ENCODE measurements around the gene ETAA1.

ETAA1 gene

DNA sequence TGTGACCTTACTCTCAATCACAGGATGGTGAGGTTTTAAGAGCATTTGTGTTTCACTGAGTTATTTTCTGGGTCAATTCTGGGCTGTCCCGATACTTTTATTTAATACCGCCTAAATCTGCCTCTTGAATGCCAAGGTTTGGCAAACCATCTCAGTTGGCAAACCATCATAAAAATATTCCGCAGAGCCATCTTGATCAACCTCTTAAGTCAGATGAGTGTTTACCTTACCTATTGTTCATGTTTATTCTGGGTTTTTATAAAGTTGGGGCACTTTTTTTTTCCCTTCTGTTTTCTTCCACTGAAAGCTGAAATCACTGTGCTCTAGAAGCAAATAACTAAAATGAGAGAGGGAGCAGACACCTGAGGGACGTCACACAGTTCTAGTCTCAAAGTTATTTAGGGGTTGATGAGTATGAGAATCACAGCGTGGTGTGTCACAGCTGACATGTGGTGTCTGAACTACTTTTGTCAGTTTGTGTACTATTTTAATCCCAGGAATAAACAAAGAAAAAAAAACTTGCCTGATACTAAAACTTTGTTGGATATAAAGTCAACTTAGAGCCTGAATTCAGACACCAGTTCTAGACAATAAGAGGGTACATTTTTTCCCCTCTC, 48.6 kb downstream of the ETAA1 start:
- TF ChIP-seq, protein P1, sequence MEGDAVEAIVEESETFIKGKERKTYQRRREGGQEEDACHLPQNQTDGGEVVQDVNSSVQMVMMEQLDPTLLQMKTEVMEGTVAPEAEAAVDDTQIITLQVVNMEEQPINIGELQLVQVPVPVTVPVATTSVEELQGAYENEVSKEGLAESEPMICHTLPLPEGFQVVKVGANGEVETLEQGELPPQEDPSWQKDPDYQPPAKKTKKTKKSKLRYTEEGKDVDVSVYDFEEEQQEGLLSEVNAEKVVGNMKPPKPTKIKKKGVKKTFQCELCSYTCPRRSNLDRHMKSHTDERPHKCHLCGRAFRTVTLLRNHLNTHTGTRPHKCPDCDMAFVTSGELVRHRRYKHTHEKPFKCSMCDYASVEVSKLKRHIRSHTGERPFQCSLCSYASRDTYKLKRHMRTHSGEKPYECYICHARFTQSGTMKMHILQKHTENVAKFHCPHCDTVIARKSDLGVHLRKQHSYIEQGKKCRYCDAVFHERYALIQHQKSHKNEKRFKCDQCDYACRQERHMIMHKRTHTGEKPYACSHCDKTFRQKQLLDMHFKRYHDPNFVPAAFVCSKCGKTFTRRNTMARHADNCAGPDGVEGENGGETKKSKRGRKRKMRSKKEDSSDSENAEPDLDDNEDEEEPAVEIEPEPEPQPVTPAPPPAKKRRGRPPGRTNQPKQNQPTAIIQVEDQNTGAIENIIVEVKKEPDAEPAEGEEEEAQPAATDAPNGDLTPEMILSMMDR (IDR thresholded peaks at IDR 0.05; ENCODE audit: low read depth, low read length) = no peak
- Histone ChIP-seq H3K4me3 (ENCODE audit: low read depth, low read length) (no peak overlapping the region), H3K27me3 (no peaks in the 10 kb centered on the region), H3K9me3 (no peaks in the 10 kb centered on the region), H3K36me3 (no peaks in the 10 kb centered on the region), H3K4me1 (no peaks in the 10 kb centered on the region)
- DNase-seq = no peak

DNA sequence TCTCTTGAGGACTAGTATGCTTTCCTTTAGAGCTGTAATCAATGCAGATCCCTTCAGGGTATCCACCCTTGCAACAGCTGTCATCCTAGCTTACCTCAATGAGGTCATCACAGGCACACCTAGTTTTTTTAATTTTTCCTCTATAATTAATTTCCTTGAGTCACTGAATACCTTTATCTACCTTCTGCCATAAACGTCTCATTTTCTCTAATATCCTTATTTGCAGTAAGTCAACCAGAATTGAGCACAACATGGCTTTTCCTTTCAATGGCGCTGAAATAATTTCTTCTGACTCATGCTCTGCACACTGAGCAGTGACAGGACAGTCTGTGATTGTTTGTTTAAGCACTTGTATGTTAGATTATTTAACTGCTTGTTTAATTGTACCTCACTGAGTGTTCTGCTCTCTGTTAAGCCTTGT, 49.4 kb downstream of the ETAA1 start:
- no peak overlapping the region for H3K4me3 ChIP-seq (ENCODE audit: low read depth, low read length)
- no peaks in the 10 kb centered on the region for H3K36me3 ChIP-seq
- TF ChIP-seq, protein P1 (IDR thresholded peaks at IDR 0.05; ENCODE audit: low read depth, low read length) = no peak
- no peaks in the 10 kb centered on the region for H3K9me3 ChIP-seq
- H3K27me3 ChIP-seq = no peaks in the 10 kb centered on the region
- H3K4me1 ChIP-seq = no peaks in the 10 kb centered on the region
- no peak for DNase-seq

DNA sequence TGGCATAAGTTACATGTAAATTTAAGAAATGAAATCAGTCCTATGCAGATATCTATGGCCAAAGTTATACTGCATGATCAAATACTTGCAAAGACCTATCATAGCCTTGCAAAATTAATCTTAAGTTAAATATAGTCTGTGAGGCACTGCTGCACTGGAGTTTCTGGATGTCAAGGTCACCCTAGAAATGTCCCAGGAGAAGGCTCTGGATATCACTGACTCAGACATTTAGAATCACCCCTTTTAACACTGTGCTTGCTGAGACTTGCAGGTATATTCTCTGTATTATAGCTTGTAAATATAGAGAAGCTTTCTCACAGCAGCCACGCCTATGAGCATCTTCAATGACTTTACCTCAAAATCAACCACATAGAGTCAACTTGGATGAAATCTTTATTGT, 51.5 kb downstream of the ETAA1 start:
- no peak overlapping the region for H3K4me3 ChIP-seq (ENCODE audit: low read depth, low read length)
- no peaks in the 10 kb centered on the region for H3K9me3 ChIP-seq
- H3K4me1 ChIP-seq = no peaks in the 10 kb centered on the region
- TF ChIP-seq, protein P1 (IDR thresholded peaks at IDR 0.05; ENCODE audit: low read depth, low read length) = no peak
- DNase-seq = no peak
- no peaks in the 10 kb centered on the region for H3K36me3 ChIP-seq
- no peaks in the 10 kb centered on the region for H3K27me3 ChIP-seq

DNA sequence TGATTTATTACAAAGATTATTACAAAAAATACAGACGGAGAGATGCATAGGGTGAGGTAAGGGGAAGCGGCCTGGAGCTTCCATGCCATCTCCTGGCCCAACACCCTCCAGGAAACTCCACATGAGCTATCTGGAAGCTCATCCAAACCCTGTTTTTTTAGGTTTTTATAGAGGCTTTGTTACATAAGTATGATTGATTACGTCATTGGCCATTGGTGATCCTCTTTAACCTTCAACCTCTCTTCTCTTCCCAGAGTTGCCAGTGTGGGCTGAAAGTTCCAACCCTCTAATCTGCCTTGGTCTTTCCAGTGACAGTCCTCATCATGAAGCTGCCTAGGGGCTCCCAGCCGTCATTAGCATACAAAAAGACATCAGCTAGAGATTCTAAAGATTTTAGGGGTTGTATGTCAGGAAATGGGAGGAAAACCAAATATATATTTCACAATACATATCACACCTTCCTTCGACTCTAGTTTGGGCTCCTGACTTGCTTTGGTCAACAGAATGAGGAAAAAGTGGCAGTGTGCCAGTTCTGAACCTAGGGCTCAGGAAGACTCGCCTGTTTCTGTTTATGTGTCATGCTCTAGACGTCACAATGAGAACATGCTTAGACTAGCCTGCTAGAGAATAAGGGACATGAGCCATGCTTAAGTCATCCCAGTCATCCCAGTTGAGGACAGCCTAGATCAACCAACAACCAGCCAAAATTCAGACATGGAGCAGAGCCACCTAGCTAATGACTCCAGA, 54.1 kb downstream of the ETAA1 start:
- Histone ChIP-seq H3K4me3 (ENCODE audit: low read depth, low read length) (no peak overlapping the region), H3K36me3 (no peaks in the 10 kb centered on the region), H3K27me3 (no peaks in the 10 kb centered on the region), H3K4me1 (no peaks in the 10 kb centered on the region), H3K9me3 (no peaks in the 10 kb centered on the region)
- DNase-seq = peak; percentile 2
- TF ChIP-seq, protein P1 (IDR thresholded peaks at IDR 0.05; ENCODE audit: low read depth, low read length) = no peak

DNA sequence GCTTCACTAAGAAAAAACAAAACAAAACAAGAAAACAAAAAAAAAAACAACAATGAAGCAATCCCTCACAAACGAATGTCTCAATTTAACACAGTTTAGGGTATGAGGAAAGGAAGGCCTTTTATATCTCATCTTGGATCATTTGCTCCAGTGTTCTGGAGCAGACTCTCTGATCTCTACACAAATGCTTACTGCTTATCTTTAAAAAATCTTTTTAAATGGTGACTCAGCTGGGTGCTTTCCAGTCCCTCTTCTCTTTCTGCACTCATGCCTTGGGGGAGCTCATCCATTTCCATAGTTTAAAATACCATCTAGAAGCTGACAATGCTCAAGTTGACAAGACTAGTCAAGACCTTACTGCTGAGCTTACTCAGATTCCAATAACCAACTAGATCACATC, 56.2 kb downstream of the ETAA1 start:
- TF ChIP-seq, protein P1 (IDR thresholded peaks at IDR 0.05; ENCODE audit: low read depth, low read length) = no peak
- no peak overlapping the region for H3K4me3 ChIP-seq (ENCODE audit: low read depth, low read length)
- no peaks in the 10 kb centered on the region for H3K9me3 ChIP-seq
- no peaks in the 10 kb centered on the region for H3K27me3 ChIP-seq
- H3K4me1 ChIP-seq = no peaks in the 10 kb centered on the region
- DNase-seq = no peak
- no peaks in the 10 kb centered on the region for H3K36me3 ChIP-seq
